Esophagus muscularis mucosa (tissue), 4 donors: ENCODE results near the gene STRIP2. TPM values are rescaled to one million over a fixed set of nuclear protein-coding genes. Genes with fewer than 3 reads are reported as not detected.

ENCODE experiments used
- DNase-seq: peaks from one replicate; pipeline ENCODE4 v3.0.0-alpha.2; 2017; ENCODE audit errors: extremely low spot score
- H3K27ac ChIP-seq, 4 donors: fragments of 200-600 bp; sonication (generic); replicated peaks in 1 of 4; 1 replicate in 3 of 4; 2 replicates in 1 of 4; pipeline ENCODE4 v1.5.1; 2016 to 2019; ENCODE audit warnings: mild to moderate bottlenecking in 1 of 4
- H3K27me3 ChIP-seq, 4 donors: fragments of 200-600 bp; sonication (generic); one replicate each; pipeline versions ENCODE4 v1.5.1 to v1.6.0; 2016 to 2019
- H3K36me3 ChIP-seq, 4 donors: fragments of 200-600 bp; sonication (generic); one replicate each; pipeline ENCODE4 v1.5.1; 2016 to 2019
- H3K4me1 ChIP-seq, 4 donors: fragments of 200-600 bp; sonication (generic); one replicate each; pipeline ENCODE4 v1.5.1; 2016 to 2019
- H3K4me3 ChIP-seq, 4 donors: fragments of 200-600 bp; sonication (generic); 1 replicate in 2 of 4; 2 replicates in 2 of 4; pipeline ENCODE4 v1.5.1; 2016 to 2019; ENCODE audit warnings: mild to moderate bottlenecking in 4 of 4, moderate library complexity in 1 of 4
- H3K9me3 ChIP-seq, 4 donors: fragments of 200-600 bp; sonication (generic); 1 replicate in 3 of 4; 2 replicates in 1 of 4; pipeline ENCODE4 v1.5.1; 2016 to 2019
- CTCF ChIP-seq, 3 experiments: fragments of 200-600 bp in 2 of 3; fragments of 450-650 bp in 1 of 3; sonication (generic) in 2 of 3; IDR thresholded peaks; one replicate each; pipeline ENCODE4 v1.5.1; 2017 to 2019; ENCODE audit warnings: antibody characterized with exemption in 3 of 3, mild to moderate bottlenecking in 2 of 3, moderate library complexity in 1 of 3
- EP300 ChIP-seq: sonication (generic); formaldehyde crosslinking; IDR thresholded peaks from one replicate; pipeline ENCODE4 v1.6.1; 2017; ENCODE audit warnings: antibody characterized with exemption
- POLR2A ChIP-seq: fragments of 450-650 bp; IDR thresholded peaks from one replicate; pipeline ENCODE4 v1.6.1; 2017; ENCODE audit warnings: antibody characterized with exemption, moderate library complexity, mild to moderate bottlenecking, low read depth
- POLR2AphosphoS5 ChIP-seq, 2 donors: sonication (generic); formaldehyde crosslinking; IDR thresholded peaks; one replicate each; pipeline ENCODE4 v1.6.1; 2017; ENCODE audit warnings: antibody characterized with exemption in 2 of 2
- WGBS: methylation state at CpG from one replicate; pipeline ENCODE4 v1.1.5; 2018; 5-methylcytosine and 5-hydroxymethylcytosine counted together
- intact Hi-C: fragments of 100-400 bp; cut with DNase I; formaldehyde crosslinking; loops from one replicate; pipeline ENCODE4 v1.15.1; 2023
- total RNA-seq, 4 donors: library from RNA; depleted of rRNA; stranded (reverse); fragments of >200 nt; gene quantifications; one replicate each; pipeline versions ENCODE4 v1.1.0 to v1.2.1, GENCODE V29; 2016

STRIP2 gene
- total RNA-seq, 4 donors from 2014 or later: 1.1 to 2.1 (median 1.9) TPM

- Histone ChIP-seq H3K4me3 (no peak overlapping the region), H3K9me3 (no peaks in the 10 kb centered on the region), H3K4me1 (peaks cover 11 to 18% (median 16%) of the 10 kb centered on the region in 4 donors), H3K27ac (no peak overlapping the region), H3K36me3 (no peaks in the 10 kb centered on the region), H3K27me3 (no peaks in the 10 kb centered on the region)
- TF ChIP-seq EP300: no peak
- no peak for TF ChIP-seq POLR2AphosphoS5 (IDR thresholded peaks at IDR 0.05)
- TF ChIP-seq CTCF (IDR thresholded peaks at IDR 0.05): no peak
- TF ChIP-seq POLR2A: no peak
- WGBS: 96% methylated on average over 5 of the region's 5 CpGs
- intact Hi-C loops: no loop called here
- no peak for DNase-seq
Measured at GRCh38 chr7:129437190-129437589, 3.0 kb downstream of the STRIP2 start.

- TF ChIP-seq CTCF (IDR thresholded peaks at IDR 0.05) (no peak), EP300 (no peak), POLR2AphosphoS5 (IDR thresholded peaks at IDR 0.05) (no peak)
- Histone ChIP-seq H3K4me1 (peaks cover 12 to 21% (median 20%) of the 10 kb centered on the region in 4 donors), H3K27me3 (no peaks in the 10 kb centered on the region), H3K4me3 (no peak overlapping the region), H3K27ac (no peak overlapping the region), H3K36me3 (no peaks in the 10 kb centered on the region), H3K9me3 (no peaks in the 10 kb centered on the region)
- intact Hi-C loops: no loop called here
- WGBS: 96% methylated on average over 6 of the region's 6 CpGs
- DNase-seq: no peak
Measured at GRCh38 chr7:129438281-129438838, 4.1 kb downstream of the STRIP2 start.

DNA sequence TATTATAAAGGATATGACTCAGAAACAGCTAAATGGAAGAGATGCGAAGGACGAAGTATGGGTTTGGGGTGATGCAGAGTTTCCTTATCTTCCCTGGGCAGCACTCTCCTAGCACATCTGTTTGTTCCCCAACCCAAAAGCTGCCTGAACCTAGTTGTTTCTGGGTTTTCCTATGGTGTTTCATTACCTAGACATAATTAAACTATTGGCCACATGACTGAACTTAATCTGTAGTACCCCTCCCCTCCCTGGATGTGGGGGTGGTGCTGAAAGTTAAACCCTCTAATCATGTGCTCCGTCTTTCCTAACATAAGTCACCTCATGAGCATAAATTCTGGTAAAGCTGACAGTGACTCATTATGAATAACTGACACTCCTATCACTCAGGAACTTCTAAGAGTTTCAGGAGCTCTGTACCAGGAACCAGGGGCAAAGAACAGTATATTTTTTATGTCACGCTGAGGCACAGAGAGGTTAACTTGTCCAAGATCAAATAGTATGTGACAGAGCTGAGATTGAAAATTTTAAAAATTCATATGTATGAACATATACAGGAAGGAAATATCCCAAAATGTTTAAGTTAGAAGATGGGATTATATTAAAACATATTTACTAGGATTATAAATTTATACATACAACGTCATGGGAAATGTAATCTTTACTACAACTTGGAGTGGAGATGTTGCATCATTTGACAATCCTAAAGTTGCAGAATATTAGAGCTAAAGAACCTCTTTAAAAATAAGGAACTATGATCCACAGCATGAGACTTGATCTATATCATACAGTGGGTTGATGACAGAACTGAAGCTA, 4.8 kb downstream of the STRIP2 start:
- WGBS: 85% methylated on average over 5 of the region's 5 CpGs
- no peak for DNase-seq
- Histone ChIP-seq H3K9me3 (no peaks in the 10 kb centered on the region), H3K27ac (no peak overlapping the region), H3K4me3 (no peak overlapping the region), H3K27me3 (no peaks in the 10 kb centered on the region), H3K4me1 (peaks cover 16 to 24% (median 22%) of the 10 kb centered on the region in 4 donors), H3K36me3 (no peaks in the 10 kb centered on the region)
- intact Hi-C loops: no loop called here
- TF ChIP-seq CTCF (IDR thresholded peaks at IDR 0.05) (no peak), POLR2AphosphoS5 (IDR thresholded peaks at IDR 0.05) (no peak), EP300 (no peak), POLR2A (no peak)

DNA sequence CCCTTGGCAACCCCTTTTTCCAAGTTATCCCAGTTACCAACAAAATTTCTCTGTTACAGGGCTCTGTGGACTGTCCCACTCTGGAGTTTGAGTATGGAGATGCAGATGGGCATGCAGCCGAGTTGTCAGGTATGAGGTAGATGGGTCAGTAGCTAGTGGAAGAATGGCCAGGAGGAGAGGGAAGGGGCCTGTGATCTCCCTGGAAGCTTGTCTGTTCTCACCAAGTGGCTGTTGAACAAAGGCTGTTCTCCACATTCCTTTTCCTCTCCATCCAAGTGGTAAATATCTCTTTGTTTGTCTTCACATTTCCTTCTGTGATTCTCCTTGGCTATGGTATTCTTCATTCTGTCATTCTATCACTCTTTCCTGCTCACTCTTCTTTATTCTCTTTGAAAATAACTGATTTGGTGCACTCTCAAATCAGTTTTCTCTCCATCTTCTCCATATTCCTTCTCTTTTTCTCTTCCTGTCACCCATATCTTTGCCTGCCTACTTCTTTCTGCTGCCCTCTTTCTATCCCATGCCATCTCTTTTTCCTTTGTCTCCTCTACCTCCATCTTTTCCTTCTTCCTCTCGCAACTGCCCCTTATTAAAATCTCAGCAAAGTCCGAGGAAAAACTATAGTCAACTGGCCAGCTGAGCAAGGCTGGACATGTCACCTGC, 5.9 kb downstream of the STRIP2 start:
- WGBS: 96% methylated on average over 3 of the region's 3 CpGs
- TF ChIP-seq CTCF (IDR thresholded peaks at IDR 0.05): no peak
- no peak for TF ChIP-seq POLR2A
- TF ChIP-seq EP300: no peak
- no peak for TF ChIP-seq POLR2AphosphoS5 (IDR thresholded peaks at IDR 0.05)
- no peak overlapping the region for H3K27ac ChIP-seq
- DNase-seq: no peak
- H3K27me3 ChIP-seq: no peaks in the 10 kb centered on the region
- no peaks in the 10 kb centered on the region for H3K36me3 ChIP-seq
- H3K4me1 ChIP-seq: peaks cover 17 to 23% (median 22%) of the 10 kb centered on the region in 4 donors
- H3K4me3 ChIP-seq: no peak overlapping the region
- intact Hi-C loops: no loop called here
- H3K9me3 ChIP-seq: no peaks in the 10 kb centered on the region
